ENCODE measurements around the gene PTCH2.

PTCH2 gene

GRCh38 chr1:44870096-44870495 lies 27.0 kb upstream of the PTCH2 start:
- no peak overlapping the region for H3K4me3 ChIP-seq (ENCODE audit: low read depth, low read length)
- no peak for TF ChIP-seq CTCF (IDR thresholded peaks at IDR 0.05; ENCODE audit: low read depth, low read length)

GRCh38 chr1:44867801-44868200 lies 24.7 kb upstream of the PTCH2 start:
- no peak for TF ChIP-seq CTCF (IDR thresholded peaks at IDR 0.05; ENCODE audit: low read depth, low read length)

GRCh38 chr1:44862829-44863401 lies 19.9 kb upstream of the PTCH2 start:
- no peak for TF ChIP-seq CTCF (IDR thresholded peaks at IDR 0.05; ENCODE audit: low read depth, low read length)
- H3K4me3 ChIP-seq (ENCODE audit: low read depth, low read length): no peak overlapping the region

More at GRCh38 chr1:44867801-44868200, 24.7 kb upstream of the PTCH2 start:
- no peak overlapping the region for H3K4me3 ChIP-seq (ENCODE audit: low read depth, low read length)

- TF ChIP-seq CTCF (IDR thresholded peaks at IDR 0.05; ENCODE audit: low read depth, low read length): no peak
- no peak overlapping the region for H3K4me3 ChIP-seq (ENCODE audit: low read depth, low read length)
These were observed 17.9 kb upstream of the PTCH2 start for GRCh38 chr1:44860891-44861425.

- TF ChIP-seq CTCF (IDR thresholded peaks at IDR 0.05; ENCODE audit: low read depth, low read length): no peak
- H3K4me3 ChIP-seq (ENCODE audit: low read depth, low read length): no peak overlapping the region
These were observed 17.3 kb upstream of the PTCH2 start for GRCh38 chr1:44860331-44860730.

- TF ChIP-seq CTCF (IDR thresholded peaks at IDR 0.05; ENCODE audit: low read depth, low read length): no peak
- H3K4me3 ChIP-seq (ENCODE audit: low read depth, low read length): no peak overlapping the region
These were observed 14.4 kb upstream of the PTCH2 start for GRCh38 chr1:44857446-44857845.

GRCh38 chr1:44855742-44856141 lies 12.7 kb upstream of the PTCH2 start:
- TF ChIP-seq CTCF (IDR thresholded peaks at IDR 0.05; ENCODE audit: low read depth, low read length): no peak
- H3K4me3 ChIP-seq (ENCODE audit: low read depth, low read length): no peak overlapping the region

Measured in WI38 (cell line).